ENCODE data around the gene PIR.

Gene PIR

GRCh38 chrX:15413101-15413500, 80.0 kb downstream of the PIR start:
- DNase-seq = no peak

- DNase-seq = no peak
These were observed 82.2 kb downstream of the PIR start for GRCh38 chrX:15410947-15411346.

GRCh38 chrX:15410430-15410829, 82.7 kb downstream of the PIR start:
- no peak for DNase-seq

GRCh38 chrX:15405846-15406245, 87.3 kb downstream of the PIR start:
- no peak for DNase-seq

GRCh38 chrX:15404401-15405096, 88.6 kb downstream of the PIR start:
- no peak for DNase-seq

- no peak for DNase-seq
These were observed 91.8 kb downstream of the PIR start for GRCh38 chrX:15401378-15401777.

GRCh38 chrX:15399962-15400391, 93.2 kb downstream of the PIR start:
- DNase-seq = no peak

- DNase-seq = no peak
These were observed 94.3 kb downstream of the PIR start for GRCh38 chrX:15398874-15399273.

- DNase-seq = no peak
These were observed 97.3 kb downstream of the PIR start for GRCh38 chrX:15395789-15396188.

GRCh38 chrX:15391850-15392249, 101.3 kb downstream of the PIR start:
- no peak for DNase-seq

GRCh38 chrX:15384304-15384703, 108.8 kb downstream of the PIR start, which contains the start of gene VEGFD:
Gene VEGFD (minus strand): TSS chrX:15384413. CDS start chrX:15383946, 467 bp downstream.
- DNase-seq = no peak

GRCh38 chrX:15382813-15383212, 110.3 kb downstream of the PIR start:
- no peak for DNase-seq

GRCh38 chrX:15376956-15377355, 116.2 kb downstream of the PIR start:
- DNase-seq = no peak

- DNase-seq = no peak
These were observed 119.2 kb downstream of the PIR start for GRCh38 chrX:15373976-15374375.

- no peak for DNase-seq
These were observed 126.4 kb downstream of the PIR start for GRCh38 chrX:15366506-15367352.

- no peak for DNase-seq
These were observed 133.4 kb downstream of the PIR start for GRCh38 chrX:15359701-15360100.

- DNase-seq = no peak
These were observed 134.6 kb downstream of the PIR start for GRCh38 chrX:15358533-15358932.

- no peak for DNase-seq
These were observed 136.7 kb downstream of the PIR start for GRCh38 chrX:15356444-15356843.

GRCh38 chrX:15350329-15350996, 142.7 kb downstream of the PIR start:
- no peak for DNase-seq

- DNase-seq = peak; percentile 23 to 41
These were observed 144.1 kb downstream of the PIR start for GRCh38 chrX:15349046-15349445.

GRCh38 chrX:15345976-15346375, 147.2 kb downstream of the PIR start:
- DNase-seq = no peak

- DNase-seq = no peak
These were observed 149.0 kb downstream of the PIR start for GRCh38 chrX:15344106-15344505.

- DNase-seq = no peak
These were observed 150.1 kb downstream of the PIR start for GRCh38 chrX:15343075-15343476.

GRCh38 chrX:15340867-15341266, 152.3 kb downstream of the PIR start:
- DNase-seq = no peak
